Mesothelial cell of epicardium (in vitro differentiated cells): Measurements from ENCODE around the gene EFEMP1. TPM values are rescaled to one million over a fixed set of nuclear protein-coding genes. Genes with fewer than 3 reads are reported as not detected.
A peak's percentile ranks its signal among the peaks of the same experiment; 100 is the strongest.

Experiments
- DNase-seq, 2 experiments: peaks; one replicate each; pipeline ENCODE4 v3.0.0; 2021; ENCODE audit warnings: low spot score in 2 of 2; ENCODE audit not compliant: unreplicated experiment in 2 of 2
- H3K27ac Mint-ChIP-seq: 2 replicates; pipeline ENCODE4 v1.8.0; 2021; ENCODE audit warnings: mixed read lengths
- H3K27me3 Mint-ChIP-seq: 2 replicates; pipeline ENCODE4 v1.8.0; 2021; ENCODE audit warnings: low read depth, mixed read lengths
- H3K36me3 Mint-ChIP-seq: 2 replicates; pipeline ENCODE4 v1.8.0; 2021; ENCODE audit warnings: mixed read lengths
- H3K4me1 Mint-ChIP-seq: 2 replicates; pipeline ENCODE4 v1.8.0; 2021; ENCODE audit warnings: mixed read lengths
- H3K4me3 Mint-ChIP-seq: 2 replicates; pipeline ENCODE4 v1.8.0; 2021; ENCODE audit warnings: mild to moderate bottlenecking, moderate library complexity, mixed read lengths
- H3K9me3 Mint-ChIP-seq: 2 replicates; pipeline ENCODE4 v1.8.0; 2021; ENCODE audit warnings: mixed read lengths
- total RNA-seq: library from RNA; stranded (reverse); gene quantifications from 3 replicates; pipeline ENCODE4 v1.2.1, GENCODE V29; 2021
- TF ChIP-seq, protein P1 (sequence below): fragments of 200-600 bp; sonication (generic); IDR thresholded peaks from one replicate; pipeline ENCODE4 v1.5.0; 2021; ENCODE audit warnings: antibody characterized with exemption; ENCODE audit not compliant: unreplicated experiment

Gene EFEMP1, protein sequence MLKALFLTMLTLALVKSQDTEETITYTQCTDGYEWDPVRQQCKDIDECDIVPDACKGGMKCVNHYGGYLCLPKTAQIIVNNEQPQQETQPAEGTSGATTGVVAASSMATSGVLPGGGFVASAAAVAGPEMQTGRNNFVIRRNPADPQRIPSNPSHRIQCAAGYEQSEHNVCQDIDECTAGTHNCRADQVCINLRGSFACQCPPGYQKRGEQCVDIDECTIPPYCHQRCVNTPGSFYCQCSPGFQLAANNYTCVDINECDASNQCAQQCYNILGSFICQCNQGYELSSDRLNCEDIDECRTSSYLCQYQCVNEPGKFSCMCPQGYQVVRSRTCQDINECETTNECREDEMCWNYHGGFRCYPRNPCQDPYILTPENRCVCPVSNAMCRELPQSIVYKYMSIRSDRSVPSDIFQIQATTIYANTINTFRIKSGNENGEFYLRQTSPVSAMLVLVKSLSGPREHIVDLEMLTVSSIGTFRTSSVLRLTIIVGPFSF
- total RNA-seq, result 38.1 to 42.8 TPM (median 41.6 TPM) in 3 replicates

DNA sequence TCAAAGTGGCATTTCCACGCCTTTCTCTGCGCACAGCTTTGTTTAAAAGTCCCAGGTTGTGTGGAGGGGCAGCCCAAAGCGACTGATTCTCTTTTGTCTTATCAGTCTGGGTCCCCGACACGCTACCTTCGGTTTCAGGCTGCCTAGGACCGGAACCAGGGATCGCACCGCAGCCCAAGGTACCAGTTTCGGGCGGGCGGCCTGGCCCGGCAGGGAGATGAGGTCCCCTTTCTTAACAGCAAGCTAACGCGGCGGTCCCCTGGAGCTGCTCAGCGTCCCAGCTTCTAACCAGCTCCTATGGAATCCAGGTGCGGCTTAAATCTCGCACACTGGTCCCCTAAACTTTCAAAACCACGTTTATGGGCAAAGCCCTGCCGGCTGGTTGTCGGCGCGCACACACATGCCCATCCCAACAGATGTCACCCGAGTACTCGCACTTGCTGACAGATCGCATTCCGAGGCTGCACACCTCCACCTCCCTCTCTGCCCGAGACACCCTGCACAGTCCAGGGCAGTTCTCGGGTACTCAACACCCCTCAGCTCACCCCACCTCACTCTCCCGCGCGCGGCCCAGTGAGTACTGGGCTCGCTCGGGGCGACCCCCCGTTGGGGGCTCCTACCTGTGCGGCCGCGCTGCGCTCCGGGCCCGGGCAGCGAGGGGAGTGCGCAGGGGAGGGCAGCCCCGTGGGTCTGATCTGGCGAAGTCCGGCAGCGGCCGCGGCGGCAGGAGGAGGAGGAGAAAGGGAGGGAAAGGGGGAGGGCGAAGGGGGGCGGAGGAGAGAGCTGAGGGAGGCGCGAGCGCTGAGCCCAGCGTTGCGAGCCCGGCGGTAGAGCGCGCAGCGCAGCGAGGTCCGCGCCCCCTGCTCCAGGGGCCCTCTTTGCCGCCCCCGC lies at the start of gene EFEMP1:
EFEMP1 (minus strand) TSS at position 692 of the 891 bp plus-strand sequence. CDS start 1,342 bp downstream, outside the sequence.
- H3K27me3 Mint-ChIP-seq, result peaks cover 48% of the 10 kb centered on the region
- H3K27ac Mint-ChIP-seq, result peak within 1 kb of the TSS; percentile 90
- TF ChIP-seq, protein P1, sequence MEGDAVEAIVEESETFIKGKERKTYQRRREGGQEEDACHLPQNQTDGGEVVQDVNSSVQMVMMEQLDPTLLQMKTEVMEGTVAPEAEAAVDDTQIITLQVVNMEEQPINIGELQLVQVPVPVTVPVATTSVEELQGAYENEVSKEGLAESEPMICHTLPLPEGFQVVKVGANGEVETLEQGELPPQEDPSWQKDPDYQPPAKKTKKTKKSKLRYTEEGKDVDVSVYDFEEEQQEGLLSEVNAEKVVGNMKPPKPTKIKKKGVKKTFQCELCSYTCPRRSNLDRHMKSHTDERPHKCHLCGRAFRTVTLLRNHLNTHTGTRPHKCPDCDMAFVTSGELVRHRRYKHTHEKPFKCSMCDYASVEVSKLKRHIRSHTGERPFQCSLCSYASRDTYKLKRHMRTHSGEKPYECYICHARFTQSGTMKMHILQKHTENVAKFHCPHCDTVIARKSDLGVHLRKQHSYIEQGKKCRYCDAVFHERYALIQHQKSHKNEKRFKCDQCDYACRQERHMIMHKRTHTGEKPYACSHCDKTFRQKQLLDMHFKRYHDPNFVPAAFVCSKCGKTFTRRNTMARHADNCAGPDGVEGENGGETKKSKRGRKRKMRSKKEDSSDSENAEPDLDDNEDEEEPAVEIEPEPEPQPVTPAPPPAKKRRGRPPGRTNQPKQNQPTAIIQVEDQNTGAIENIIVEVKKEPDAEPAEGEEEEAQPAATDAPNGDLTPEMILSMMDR, result no peak
- H3K36me3 Mint-ChIP-seq, result no peaks in the 10 kb centered on the region
- H3K4me3 Mint-ChIP-seq, result peak within 1 kb of the TSS; percentile 90
- peak; percentile 38 to 65 for DNase-seq
- H3K9me3 Mint-ChIP-seq, result no peaks in the 10 kb centered on the region
- H3K4me1 Mint-ChIP-seq, result peaks cover 30% of the 10 kb centered on the region

DNA sequence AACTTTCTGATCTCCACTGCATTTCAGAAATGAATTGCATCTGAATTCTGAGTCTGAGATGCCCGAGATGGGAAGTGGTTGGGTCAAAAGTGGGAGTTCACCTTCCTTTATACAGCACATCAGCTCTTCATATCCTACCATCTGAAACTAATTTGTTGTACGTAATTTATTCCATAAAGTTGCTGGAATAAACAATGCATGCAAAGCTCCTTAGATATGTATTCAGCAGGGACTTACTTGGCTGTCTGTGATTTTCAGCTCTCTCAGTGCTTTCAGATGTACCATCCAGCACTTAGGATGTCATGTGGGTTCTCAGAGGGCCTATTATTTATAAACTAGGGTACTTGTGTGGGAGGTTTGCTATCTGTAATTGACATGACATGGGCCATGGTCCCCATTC lies 46.9 kb upstream of the EFEMP1 start:
- Mint-ChIP-seq H3K4me1 (peaks cover 9% of the 10 kb centered on the region), H3K27ac (no peak overlapping the region), H3K27me3 (peaks cover 16% of the 10 kb centered on the region), H3K36me3 (no peaks in the 10 kb centered on the region), H3K9me3 (no peaks in the 10 kb centered on the region), H3K4me3 (no peak overlapping the region)
- no peak for DNase-seq
- TF ChIP-seq, protein P1, result no peak

DNA sequence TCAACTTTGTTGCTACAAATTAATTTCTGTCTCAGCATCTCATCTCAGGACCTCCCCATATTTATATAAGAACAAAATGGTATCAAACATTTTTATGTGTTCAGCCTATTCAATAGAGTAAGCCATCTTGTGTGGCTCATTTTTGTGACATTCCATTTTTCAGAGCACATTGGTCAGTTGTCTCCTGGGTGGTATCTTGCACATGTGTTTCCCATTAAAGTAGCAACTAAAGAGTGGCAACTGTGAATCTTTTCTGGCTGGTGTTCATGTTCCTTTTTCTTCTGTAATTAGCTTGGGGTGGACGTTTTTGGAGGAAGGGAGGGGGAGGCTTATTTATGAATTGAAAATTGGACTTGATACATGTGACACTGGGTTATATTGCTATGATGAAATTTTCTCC lies 45.4 kb upstream of the EFEMP1 start:
- no peaks in the 10 kb centered on the region for H3K9me3 Mint-ChIP-seq
- H3K27me3 Mint-ChIP-seq, result peaks cover 16% of the 10 kb centered on the region
- no peaks in the 10 kb centered on the region for H3K36me3 Mint-ChIP-seq
- no peak for DNase-seq
- H3K4me3 Mint-ChIP-seq, result no peak overlapping the region
- peaks cover 9% of the 10 kb centered on the region for H3K4me1 Mint-ChIP-seq
- TF ChIP-seq, protein P1, result no peak
- no peak overlapping the region for H3K27ac Mint-ChIP-seq

DNA sequence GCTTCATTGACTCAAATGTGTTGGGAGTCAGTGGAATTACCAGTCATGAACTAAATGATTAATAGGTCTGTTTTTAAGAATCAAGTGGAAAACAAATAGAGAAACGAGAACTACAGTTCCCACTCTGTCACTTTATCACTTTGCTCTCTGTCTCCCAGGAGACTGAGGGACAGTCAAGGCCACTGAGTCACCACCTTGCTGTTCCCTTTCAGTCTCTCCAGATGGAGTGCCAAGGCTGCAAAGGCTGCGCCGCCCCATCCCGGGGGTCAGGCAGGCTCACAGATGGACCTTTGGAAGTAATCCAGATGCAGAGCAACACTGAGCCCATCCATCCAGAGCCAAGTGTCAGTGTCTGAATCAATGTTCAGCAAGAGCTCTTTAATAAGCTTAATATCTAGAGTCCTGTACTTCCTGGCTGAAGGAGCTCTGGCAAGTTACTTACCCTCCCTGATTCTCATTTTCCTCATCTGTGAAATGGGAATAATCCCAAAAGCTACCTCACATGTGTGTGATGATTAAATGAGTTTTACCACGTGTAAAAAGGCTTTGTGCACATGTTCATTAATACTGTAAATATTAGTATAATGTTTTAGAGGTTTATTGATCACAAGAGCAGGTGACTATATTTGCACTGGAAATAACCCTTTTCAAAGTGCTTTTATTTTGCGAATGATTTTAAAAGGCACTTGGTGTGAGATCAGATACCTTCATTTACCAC lies 43.0 kb upstream of the EFEMP1 start:
- DNase-seq, result no peak
- Mint-ChIP-seq H3K4me3 (no peak overlapping the region), H3K27ac (no peak overlapping the region), H3K4me1 (peaks cover 11% of the 10 kb centered on the region), H3K36me3 (no peaks in the 10 kb centered on the region), H3K27me3 (peaks cover 20% of the 10 kb centered on the region), H3K9me3 (peaks cover 3% of the 10 kb centered on the region)
- TF ChIP-seq, protein P1, result no peak

DNA sequence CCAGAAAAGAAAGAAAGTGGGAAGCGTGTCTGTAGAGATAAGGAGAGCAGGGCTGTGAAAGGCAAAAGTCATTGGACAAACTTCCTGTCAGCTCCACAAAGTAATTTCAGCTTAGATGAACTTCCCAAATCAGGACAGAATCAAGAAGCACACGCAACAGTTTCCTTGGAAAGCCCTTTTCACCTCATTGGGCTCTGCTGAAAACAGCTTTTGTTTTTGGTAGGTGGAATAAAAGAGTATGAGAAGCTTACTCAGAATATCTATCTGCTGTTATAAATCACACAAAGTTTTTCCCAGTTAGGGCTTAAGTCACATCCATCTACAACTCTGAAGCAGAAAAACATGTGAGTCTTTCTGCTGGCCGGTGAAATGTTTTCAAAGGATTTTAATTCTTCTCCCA lies 42.4 kb upstream of the EFEMP1 start:
- Mint-ChIP-seq H3K4me3 (no peak overlapping the region), H3K36me3 (no peaks in the 10 kb centered on the region), H3K4me1 (peaks cover 17% of the 10 kb centered on the region), H3K27me3 (peaks cover 15% of the 10 kb centered on the region), H3K9me3 (peaks cover 3% of the 10 kb centered on the region), H3K27ac (no peak overlapping the region)
- DNase-seq, result no peak
- TF ChIP-seq, protein P1, result no peak
